ENCODE measurements around the gene DUSP8. TPM values are rescaled to one million over a fixed set of nuclear protein-coding genes. Genes with fewer than 3 reads are reported as not detected.

The DUSP8 gene
- total and polyA plus RNA-seq, 9 of the 15 experiments (the other 6 are each of a cell fraction or from before 2014, with no cell fraction given): 0.14 to 2.0 (median 0.86) TPM; not detected in 2

DNA sequence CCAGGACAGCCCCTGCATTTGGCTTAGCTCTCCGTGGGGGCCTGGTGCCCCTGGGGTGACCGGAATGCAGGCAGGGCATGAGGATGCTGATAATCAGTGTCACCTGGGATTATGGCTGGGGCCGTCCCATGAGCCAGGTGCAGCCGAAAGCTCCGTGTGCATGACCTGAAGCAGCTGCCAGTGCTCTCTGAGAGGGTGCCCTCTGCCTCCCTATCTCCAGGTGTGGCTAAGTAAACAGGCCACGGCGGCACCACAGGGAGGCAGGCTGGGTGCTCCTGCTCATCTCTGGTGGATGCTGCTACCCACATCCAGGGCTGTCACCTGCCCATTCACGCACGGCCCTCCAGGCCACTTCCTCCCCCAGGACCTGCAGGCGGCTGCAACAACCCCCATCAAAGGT is 29.8 kb downstream of the DUSP8 start:
- peaks cover 4 to 49% of the 10 kb centered on the region in 2 experiments; a peak in 4 of 5 replicates for H3K4me1 ChIP-seq (replicated peaks in 1 of 2; ENCODE audit: control insufficient read depth in 2 of 2, insufficient read depth in 2 of 2, low read length in 2 of 2)
- no peaks in the 10 kb centered on the region for H3K9me1 ChIP-seq (ENCODE audit: control insufficient read depth, insufficient read depth, low read length)
- intact Hi-C loops (cut with micrococcal nuclease): no loop called here
- H3K9ac ChIP-seq (ENCODE audit: insufficient read depth in 1 of 2, low read depth in 2 of 2, low read length in 2 of 2): no peak overlapping the region
- no peak for ATAC-seq
- ChIA-PET CTCF (ENCODE audit: low intra/inter-chr PET ratio) (no interaction called here), POLR2A (no interaction called here)
- peaks cover 0 to 2% of the 10 kb centered on the region in 2 experiments; a peak in 1 of 5 replicates for H3K27me3 ChIP-seq (ENCODE audit: control insufficient read depth in 2 of 2, insufficient read depth in 2 of 2, low read length in 2 of 2)
- H3K9me3 ChIP-seq (replicated peaks; ENCODE audit: control insufficient read depth, insufficient read depth, low read depth, low read length): no peaks in the 10 kb centered on the region
- TF ChIP-seq FOSL1 (tag; conservative IDR thresholded peaks at IDR 0.05) (no peak), ZFP30 (CRISPR knock-in tag; IDR thresholded peaks at IDR 0.05; ENCODE audit: borderline replicate concordance) (no peak), ZC3H4 (CRISPR knock-in tag; IDR thresholded peaks at IDR 0.05; ENCODE audit: borderline replicate concordance) (no peak), ZNF717 (CRISPR knock-in tag; IDR thresholded peaks at IDR 0.05) (no peak)
- TF ChIP-seq, protein P1, sequence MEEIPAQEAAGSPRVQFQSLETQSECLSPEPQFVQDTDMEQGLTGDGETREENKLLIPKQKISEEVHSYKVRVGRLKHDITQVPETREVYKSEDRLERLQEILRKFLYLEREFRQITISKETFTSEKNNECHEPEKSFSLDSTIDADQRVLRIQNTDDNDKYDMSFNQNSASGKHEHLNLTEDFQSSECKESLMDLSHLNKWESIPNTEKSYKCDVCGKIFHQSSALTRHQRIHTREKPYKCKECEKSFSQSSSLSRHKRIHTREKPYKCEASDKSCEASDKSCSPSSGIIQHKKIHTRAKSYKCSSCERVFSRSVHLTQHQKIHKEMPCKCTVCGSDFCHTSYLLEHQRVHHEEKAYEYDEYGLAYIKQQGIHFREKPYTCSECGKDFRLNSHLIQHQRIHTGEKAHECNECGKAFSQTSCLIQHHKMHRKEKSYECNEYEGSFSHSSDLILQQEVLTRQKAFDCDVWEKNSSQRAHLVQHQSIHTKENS (CRISPR knock-in tag; IDR thresholded peaks at IDR 0.05): no peak
- in situ Hi-C loops (cut with MboI): no loop called here
- H3K4me3 ChIP-seq: no peak overlapping the region
- H3K4me2 ChIP-seq (ENCODE audit: insufficient read depth, low read length): no peak overlapping the region
- H3K79me2 ChIP-seq (ENCODE audit: control insufficient read depth, insufficient read depth, low read length): peaks cover 3% of the 10 kb centered on the region; the same call in 2 of the 3 replicates
- H3K36me3 ChIP-seq (ENCODE audit: control insufficient read depth, insufficient read depth, low read length): no peaks in the 10 kb centered on the region
- H2AFZ ChIP-seq (ENCODE audit: low read depth, low read length): no peak overlapping the region
- no peak for FAIRE-seq
- H4K20me1 ChIP-seq (replicated peaks; ENCODE audit: control insufficient read depth, insufficient read depth, low read length): peaks cover 3% of the 10 kb centered on the region; the same call in 1 of the 2 replicates
- BruUV-seq (replicated peaks): no TSS peak
- H3K27ac ChIP-seq (ENCODE audit: extremely low read depth, low read depth, low read length): no peak overlapping the region
- DNase-seq (ENCODE audit: extremely low read depth in 1 of 4, low spot score in 3 of 4): no peak
- 16% methylated on average over 10 of the region's 10 CpGs for WGBS (ENCODE audit: insufficient coverage, low coverage, missing lambda C conversion rate)
